ENCODE measurements around the gene ING5.

ING5 gene

DNA sequence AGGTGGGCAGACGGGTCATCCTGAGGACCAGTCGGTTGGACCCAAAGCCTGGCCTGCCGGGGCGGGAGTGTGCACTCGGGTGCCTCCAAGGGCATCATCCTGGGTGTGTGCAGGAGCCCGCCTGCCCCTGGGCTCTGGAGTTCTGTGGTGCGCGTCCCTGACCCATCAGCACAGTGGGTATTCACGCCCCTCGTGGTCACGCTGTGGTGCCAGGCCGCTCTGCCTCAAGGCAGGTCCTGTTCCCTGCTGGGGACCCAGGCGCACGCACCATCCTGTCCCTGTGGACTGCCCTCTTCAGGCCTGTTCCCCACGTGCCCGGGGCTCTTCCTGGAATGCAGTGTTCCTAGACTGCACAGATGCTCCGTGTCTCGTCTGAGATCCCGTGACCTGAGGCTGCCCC is 18.3 kb downstream of the ING5 start:
- Histone ChIP-seq H3K4me1 (ENCODE audit: low read depth, poor library complexity, severe bottlenecking) (no peaks in the 10 kb centered on the region), H3K27ac (no peak overlapping the region), H3K79me2 (ENCODE audit: insufficient read depth, low read depth) (no peaks in the 10 kb centered on the region), H3K27me3 (ENCODE audit: insufficient read depth, low read depth) (no peaks in the 10 kb centered on the region), H2AFZ (ENCODE audit: low read depth) (no peak overlapping the region), H3K36me3 (ENCODE audit: insufficient read depth) (no peaks in the 10 kb centered on the region; the same call in 1 of the 2 replicates), H3K4me3 (IDR thresholded peaks at IDR 0.05; ENCODE audit: insufficient read depth, low read depth, low read length) (no peak overlapping the region), H4K20me1 (ENCODE audit: insufficient read depth) (no peaks in the 10 kb centered on the region), H3K9ac (no peak overlapping the region), H3K4me2 (no peak overlapping the region)
- TF ChIP-seq, protein P1, sequence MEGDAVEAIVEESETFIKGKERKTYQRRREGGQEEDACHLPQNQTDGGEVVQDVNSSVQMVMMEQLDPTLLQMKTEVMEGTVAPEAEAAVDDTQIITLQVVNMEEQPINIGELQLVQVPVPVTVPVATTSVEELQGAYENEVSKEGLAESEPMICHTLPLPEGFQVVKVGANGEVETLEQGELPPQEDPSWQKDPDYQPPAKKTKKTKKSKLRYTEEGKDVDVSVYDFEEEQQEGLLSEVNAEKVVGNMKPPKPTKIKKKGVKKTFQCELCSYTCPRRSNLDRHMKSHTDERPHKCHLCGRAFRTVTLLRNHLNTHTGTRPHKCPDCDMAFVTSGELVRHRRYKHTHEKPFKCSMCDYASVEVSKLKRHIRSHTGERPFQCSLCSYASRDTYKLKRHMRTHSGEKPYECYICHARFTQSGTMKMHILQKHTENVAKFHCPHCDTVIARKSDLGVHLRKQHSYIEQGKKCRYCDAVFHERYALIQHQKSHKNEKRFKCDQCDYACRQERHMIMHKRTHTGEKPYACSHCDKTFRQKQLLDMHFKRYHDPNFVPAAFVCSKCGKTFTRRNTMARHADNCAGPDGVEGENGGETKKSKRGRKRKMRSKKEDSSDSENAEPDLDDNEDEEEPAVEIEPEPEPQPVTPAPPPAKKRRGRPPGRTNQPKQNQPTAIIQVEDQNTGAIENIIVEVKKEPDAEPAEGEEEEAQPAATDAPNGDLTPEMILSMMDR (conservative IDR thresholded peaks at IDR 0.05; ENCODE audit: low read depth, low read length), result no peak

DNA sequence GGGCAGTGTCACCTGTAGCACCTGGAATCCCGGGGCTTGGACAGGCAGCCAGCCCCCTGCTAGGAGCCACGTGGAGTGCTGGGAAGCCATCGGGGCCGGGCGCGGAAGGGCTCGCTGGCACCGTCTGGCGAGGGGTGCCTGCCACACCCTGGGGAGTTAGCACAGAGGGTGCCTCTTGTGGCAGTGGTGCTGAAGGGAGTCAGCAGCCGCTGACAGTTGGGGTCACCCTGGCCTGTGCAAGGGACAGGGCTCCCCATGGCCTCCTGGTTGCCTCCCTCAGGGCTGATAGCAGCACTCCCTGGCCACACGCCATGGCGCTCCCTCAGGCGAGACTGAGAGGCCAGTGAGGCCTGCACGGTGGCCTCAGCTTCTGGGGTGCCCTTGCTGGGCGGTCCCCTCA is 18.7 kb downstream of the ING5 start:
- no peak overlapping the region for H3K4me3 ChIP-seq (IDR thresholded peaks at IDR 0.05; ENCODE audit: insufficient read depth, low read depth, low read length)
- H3K79me2 ChIP-seq (ENCODE audit: insufficient read depth, low read depth), result no peaks in the 10 kb centered on the region
- H3K27ac ChIP-seq, result no peak overlapping the region
- H3K4me2 ChIP-seq, result no peak overlapping the region
- no peak overlapping the region for H2AFZ ChIP-seq (ENCODE audit: low read depth)
- no peaks in the 10 kb centered on the region; the same call in 1 of the 2 replicates for H3K36me3 ChIP-seq (ENCODE audit: insufficient read depth)
- TF ChIP-seq, protein P1 (conservative IDR thresholded peaks at IDR 0.05; ENCODE audit: low read depth, low read length), result no peak
- H4K20me1 ChIP-seq (ENCODE audit: insufficient read depth), result no peaks in the 10 kb centered on the region
- H3K27me3 ChIP-seq (ENCODE audit: insufficient read depth, low read depth), result no peaks in the 10 kb centered on the region
- no peak overlapping the region for H3K9ac ChIP-seq
- no peaks in the 10 kb centered on the region for H3K4me1 ChIP-seq (ENCODE audit: low read depth, poor library complexity, severe bottlenecking)

DNA sequence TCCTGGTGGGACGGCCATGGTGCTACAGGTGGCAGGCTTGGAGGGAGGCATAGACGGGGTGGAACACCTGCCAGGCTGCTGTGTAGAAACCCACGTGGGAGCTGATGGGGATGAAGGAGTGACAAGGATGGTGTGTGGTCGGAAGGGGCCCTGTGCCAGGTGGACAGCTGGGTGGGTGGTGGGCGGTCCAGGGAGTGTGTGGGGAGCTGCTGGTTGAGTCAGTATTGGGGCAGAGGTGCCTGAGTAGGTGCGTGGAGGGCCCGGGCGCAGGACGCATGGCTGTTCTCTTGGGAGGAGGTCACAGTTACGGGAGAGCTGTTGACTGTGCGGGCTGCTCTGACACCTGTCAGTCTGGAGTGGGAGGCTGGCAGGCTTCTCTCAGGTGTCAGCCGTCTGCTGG is 20.0 kb downstream of the ING5 start:
- TF ChIP-seq, protein P1 (conservative IDR thresholded peaks at IDR 0.05; ENCODE audit: low read depth, low read length), result no peak
- Histone ChIP-seq H3K36me3 (ENCODE audit: insufficient read depth) (no peaks in the 10 kb centered on the region; the same call in 1 of the 2 replicates), H3K27ac (no peak overlapping the region), H2AFZ (ENCODE audit: low read depth) (no peak overlapping the region), H3K79me2 (ENCODE audit: insufficient read depth, low read depth) (no peaks in the 10 kb centered on the region), H3K4me3 (IDR thresholded peaks at IDR 0.05; ENCODE audit: insufficient read depth, low read depth, low read length) (no peak overlapping the region), H3K9ac (no peak overlapping the region), H3K27me3 (ENCODE audit: insufficient read depth, low read depth) (no peaks in the 10 kb centered on the region), H4K20me1 (ENCODE audit: insufficient read depth) (no peaks in the 10 kb centered on the region), H3K4me1 (ENCODE audit: low read depth, poor library complexity, severe bottlenecking) (no peaks in the 10 kb centered on the region), H3K4me2 (no peak overlapping the region)

DNA sequence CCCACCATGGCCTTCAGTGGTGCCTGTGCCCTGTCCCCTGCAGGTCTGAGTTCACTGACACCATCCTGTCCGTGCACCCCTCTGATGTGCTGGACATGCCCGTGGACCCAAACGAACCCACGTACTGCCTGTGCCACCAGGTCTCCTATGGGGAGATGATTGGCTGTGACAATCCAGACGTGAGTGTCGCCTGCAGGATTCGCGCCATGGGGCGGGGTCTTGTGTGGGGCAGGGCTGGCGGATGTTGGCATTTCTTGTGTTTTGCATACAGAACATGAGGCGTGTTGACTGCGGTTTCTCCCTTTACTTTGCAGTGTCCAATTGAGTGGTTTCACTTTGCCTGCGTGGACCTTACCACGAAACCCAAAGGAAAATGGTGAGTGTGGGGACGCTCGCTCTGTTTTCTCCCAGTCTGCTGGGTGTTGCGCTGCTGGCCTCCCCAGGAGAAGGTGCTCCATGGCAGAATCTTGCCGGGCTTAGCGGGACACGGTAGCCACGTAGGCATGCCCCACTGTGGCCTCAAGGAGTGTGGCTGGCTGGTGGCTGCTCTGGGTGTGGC is 21.1 kb downstream of the ING5 start:
- H3K9ac ChIP-seq, result no peak overlapping the region
- H3K79me2 ChIP-seq (ENCODE audit: insufficient read depth, low read depth), result no peaks in the 10 kb centered on the region
- no peaks in the 10 kb centered on the region for H3K27me3 ChIP-seq (ENCODE audit: insufficient read depth, low read depth)
- H3K36me3 ChIP-seq (ENCODE audit: insufficient read depth), result no peaks in the 10 kb centered on the region
- no peaks in the 10 kb centered on the region for H4K20me1 ChIP-seq (ENCODE audit: insufficient read depth)
- TF ChIP-seq, protein P1 (conservative IDR thresholded peaks at IDR 0.05; ENCODE audit: low read depth, low read length), result no peak
- H3K4me3 ChIP-seq (IDR thresholded peaks at IDR 0.05; ENCODE audit: insufficient read depth, low read depth, low read length), result no peak overlapping the region
- H3K27ac ChIP-seq, result no peak overlapping the region
- H3K4me1 ChIP-seq (ENCODE audit: low read depth, poor library complexity, severe bottlenecking), result no peaks in the 10 kb centered on the region
- H3K4me2 ChIP-seq, result no peak overlapping the region
- H2AFZ ChIP-seq (ENCODE audit: low read depth), result no peak overlapping the region
